ENCODE measurements around the gene FLRT3.

FLRT3 gene

DNA sequence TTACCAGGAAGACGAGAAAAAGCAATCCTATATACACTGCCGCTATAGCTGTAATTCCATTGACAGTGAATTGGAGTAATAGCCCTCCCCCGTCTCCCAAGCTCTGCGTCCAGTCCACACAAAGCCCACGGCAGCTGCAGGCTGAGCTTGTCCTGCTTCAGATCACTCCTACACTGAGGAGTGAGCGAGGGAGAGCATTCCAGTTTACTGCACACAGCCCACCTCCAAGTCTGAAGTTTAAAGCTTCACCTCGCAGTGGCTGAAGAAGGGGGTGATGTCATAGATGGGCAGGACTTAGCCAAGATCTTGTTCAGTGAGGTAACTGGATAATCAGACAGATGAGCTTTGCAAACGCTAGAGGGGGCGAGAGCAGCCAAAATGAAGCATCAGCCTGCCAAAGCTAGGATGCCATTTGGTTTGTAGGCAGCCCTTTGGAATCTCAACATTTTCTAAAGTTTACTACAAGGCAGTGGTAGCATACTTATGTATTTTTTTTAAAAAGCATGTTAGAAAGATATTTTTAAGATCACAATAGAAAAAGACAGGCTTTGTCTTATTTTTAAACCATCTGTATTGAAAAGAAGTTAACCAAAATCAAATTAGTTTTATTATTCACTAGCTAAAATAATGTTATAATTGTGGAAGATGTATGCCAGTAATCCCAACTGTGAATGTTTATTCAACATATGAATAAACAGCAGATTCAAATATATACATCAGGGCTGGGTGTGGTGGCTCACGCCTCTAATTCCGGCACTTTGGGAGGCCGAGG lies at the start of gene FLRT3:
Gene FLRT3 (minus strand): TSS at position 213 of the 772 bp plus-strand sequence. CDS start 10,106 bp downstream, outside the sequence.
- no peak for DNase-seq (ENCODE audit: low spot score)

- no peak for DNase-seq (ENCODE audit: low spot score)
Measured at GRCh38 chr20:14386726-14387125, 49.3 kb upstream of the FLRT3 start.

DNA sequence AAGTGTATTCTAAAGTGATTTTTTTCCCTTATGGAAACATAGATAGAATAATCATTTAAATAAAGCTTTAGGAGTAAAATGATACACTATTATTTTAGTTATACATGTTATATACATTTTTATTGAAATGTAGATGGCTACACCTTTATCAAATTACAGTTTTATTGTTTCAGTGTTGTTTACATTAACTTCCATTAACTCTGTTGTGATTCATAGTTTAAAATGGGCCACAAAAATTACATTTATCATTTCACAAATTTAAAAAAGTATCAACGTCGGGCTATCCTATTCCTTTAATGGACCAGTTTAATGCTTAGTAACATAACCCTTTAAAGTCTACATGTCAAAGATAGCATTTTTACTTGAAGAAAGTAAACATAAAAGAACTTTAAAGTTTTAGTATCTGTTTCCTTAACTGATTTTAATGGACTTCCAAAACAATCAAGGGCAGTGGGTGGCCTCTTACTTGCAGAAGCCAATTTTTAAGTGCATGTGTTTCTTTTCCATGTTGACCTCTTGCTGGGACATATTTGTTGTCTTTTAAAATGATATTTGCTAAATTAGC lies 47.8 kb upstream of the FLRT3 start:
- no peak for DNase-seq (ENCODE audit: low spot score)

DNA sequence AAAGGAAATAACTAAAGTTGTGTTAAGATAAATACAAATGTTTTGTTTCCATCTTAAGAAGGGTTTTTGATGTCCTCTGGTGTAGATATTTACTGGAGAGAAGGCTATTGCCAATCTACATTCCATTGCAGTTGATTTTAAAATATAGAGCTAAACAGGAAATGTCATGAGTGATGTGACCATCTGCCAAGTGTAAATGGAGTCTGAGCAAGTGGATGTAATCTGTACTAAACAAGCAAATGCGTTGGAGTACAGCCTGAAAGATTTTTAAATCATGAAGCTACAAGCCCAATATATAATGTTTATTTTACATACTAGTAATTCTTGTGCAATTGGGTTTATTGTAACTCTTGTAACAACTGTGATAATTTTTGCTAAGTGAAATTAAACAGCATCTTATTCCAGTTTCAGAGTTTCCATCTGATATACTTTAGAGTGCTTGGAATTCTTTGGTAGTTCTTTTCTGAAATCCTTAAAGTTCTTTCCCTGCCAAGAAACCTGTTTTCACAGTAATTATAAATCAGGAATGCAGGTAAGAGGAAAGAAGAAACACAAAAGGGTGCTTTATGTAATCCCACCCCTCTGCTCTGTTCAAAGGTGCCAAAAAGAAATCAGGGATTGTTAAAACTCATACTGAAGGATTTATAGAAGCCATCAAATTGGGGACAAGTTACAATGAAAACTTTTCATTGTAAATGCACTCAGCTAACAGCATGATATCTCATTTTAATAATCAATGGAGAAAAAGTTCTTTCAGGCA lies 47.2 kb upstream of the FLRT3 start:
- DNase-seq (ENCODE audit: low spot score), result no peak

DNA sequence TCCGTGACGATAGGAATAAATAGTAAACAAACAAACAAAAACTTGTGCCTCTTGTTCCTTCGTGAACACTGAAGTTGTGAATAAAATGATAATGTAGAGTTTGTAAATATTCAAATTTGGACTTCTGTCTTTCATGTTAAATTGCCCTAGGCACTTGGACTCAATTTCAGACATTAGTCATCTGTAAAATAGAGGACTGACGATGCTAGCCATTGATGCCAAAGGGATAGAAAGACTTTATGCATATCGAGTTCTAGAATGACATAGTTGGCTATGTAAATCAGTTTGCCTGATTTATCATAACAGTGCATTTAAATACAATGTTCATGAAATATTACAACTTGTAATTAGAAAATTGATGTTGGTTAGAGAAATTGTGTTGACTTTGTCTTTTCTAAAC lies 45.9 kb upstream of the FLRT3 start:
- no peak for DNase-seq (ENCODE audit: low spot score)

DNA sequence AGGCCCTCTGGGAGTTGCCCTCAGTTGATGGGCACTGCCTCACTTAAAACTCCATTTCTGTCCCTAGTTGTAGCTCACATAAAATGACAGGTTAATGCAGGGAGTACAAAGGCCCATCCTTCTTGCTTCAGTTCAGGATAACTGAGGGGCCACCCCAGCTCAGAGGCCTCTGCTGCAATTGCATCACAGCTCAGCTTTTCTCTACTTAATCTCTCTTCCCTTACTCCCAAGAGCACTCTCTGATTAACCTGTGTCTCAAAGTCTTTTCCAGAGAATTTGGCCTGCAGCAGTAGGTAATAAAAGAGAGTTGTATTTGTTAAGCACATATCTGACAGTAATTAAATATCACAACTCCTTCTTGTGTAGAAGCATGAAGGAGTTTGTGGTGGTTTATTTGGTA lies 40.9 kb upstream of the FLRT3 start:
- no peak for DNase-seq (ENCODE audit: low spot score)

- no peak for DNase-seq (ENCODE audit: low spot score)
Measured at GRCh38 chr20:14375416-14375985, 38.1 kb upstream of the FLRT3 start.

DNA sequence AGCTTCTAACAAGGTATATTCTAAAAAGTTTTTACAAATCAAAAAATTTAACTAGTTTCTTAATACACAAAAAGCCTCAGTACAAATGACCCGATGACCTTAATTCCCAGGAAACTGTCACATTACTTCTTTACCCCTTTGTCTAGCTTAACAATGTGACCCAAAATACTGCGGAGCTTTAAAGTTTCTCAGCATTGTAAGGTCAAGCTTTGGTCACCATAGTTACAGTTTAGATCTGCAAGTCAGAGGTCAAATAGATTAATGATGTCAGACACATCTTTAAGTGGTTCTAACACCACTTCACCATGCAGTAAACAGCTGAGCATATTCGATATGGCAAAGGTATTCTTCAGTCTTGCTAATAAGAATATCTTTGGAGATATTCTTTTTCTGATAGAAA lies 36.8 kb upstream of the FLRT3 start:
- DNase-seq (ENCODE audit: low spot score), result no peak

- DNase-seq (ENCODE audit: low spot score), result no peak
Measured at GRCh38 chr20:14361509-14362345, 24.3 kb upstream of the FLRT3 start.

GRCh38 chr20:14360416-14360815 lies 23.0 kb upstream of the FLRT3 start:
- DNase-seq (ENCODE audit: low spot score), result no peak

DNA sequence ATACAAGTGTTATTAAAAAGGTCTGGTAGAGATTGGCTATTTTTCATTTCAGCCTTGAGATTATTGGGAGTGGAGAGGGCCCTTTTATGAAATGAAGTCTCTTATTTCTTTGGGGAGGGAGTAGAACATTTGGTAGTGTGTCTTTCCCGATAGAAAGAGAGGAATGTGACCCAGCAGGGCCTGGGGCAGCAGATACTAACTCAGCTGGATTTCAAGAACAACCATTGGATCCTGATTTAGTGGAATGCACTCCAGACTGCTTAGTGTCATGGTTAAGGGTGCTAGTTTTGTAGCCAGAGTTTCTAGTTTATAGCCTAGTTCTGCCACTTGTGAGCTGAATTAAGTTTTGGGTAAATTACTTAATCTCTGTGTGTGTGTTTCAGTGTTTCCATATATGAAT lies 18.4 kb upstream of the FLRT3 start:
- DNase-seq (ENCODE audit: low spot score), result no peak

- no peak for DNase-seq (ENCODE audit: low spot score)
Measured at GRCh38 chr20:14344746-14345145, 7.3 kb upstream of the FLRT3 start.

GRCh38 chr20:14343491-14344065 lies 6.2 kb upstream of the FLRT3 start:
- no peak for DNase-seq (ENCODE audit: low spot score)

- DNase-seq (ENCODE audit: low spot score), result no peak
Measured at GRCh38 chr20:14342918-14343317, 5.5 kb upstream of the FLRT3 start.

DNA sequence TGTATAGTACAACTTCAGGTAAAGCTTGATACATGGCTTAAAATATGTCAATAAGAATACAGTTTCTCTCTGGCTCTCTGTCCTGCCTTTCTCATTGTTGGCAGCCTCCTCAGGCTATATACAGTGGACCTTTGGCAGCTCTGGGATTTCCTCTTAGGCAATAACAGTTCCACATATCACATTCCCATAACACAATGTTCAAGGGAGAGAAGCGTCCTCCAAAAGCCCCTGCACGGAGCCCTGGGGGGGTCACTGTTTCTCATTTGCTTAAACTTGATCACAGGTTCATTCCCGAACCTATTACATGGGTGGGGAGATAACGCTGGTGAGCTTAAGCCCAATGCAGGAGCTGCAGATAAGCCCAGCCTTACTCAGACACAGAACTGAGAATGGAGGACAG lies 4.4 kb upstream of the FLRT3 start:
- no peak for DNase-seq (ENCODE audit: low spot score)

- no peak for DNase-seq (ENCODE audit: low spot score)
Measured at GRCh38 chr20:14336686-14337085, 726 bp downstream of the FLRT3 start.

GRCh38 chr20:14335052-14335451 lies 2.4 kb downstream of the FLRT3 start:
- no peak for DNase-seq (ENCODE audit: low spot score)

- no peak for DNase-seq (ENCODE audit: low spot score)
Measured at GRCh38 chr20:14334306-14334930, 3.0 kb downstream of the FLRT3 start.

GRCh38 chr20:14333721-14334120 lies 3.7 kb downstream of the FLRT3 start:
- DNase-seq (ENCODE audit: low spot score), result no peak

GRCh38 chr20:14332866-14333265 lies 4.5 kb downstream of the FLRT3 start:
- DNase-seq (ENCODE audit: low spot score), result no peak

DNA sequence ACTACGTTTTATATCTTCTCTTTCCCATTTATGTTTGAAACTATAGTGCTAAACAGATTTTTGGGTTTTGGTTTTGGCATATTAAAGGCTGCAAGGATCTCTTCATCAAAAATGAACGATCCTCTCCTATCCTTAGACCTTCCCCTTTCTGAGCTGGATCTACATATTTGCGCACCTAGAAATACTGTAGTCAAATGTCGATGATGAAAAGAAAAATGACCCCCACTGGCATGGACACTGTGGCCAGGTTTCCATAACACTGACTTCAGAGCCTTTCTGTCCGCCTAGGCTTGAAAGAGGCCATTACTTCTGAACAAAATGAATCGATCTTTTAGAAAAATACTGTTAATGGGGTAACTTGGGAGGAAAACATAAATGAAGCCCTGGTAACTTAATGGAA lies 5.8 kb downstream of the FLRT3 start:
- DNase-seq (ENCODE audit: low spot score), result no peak
